NB4 (cell line): ENCODE measurements around the gene DOK3.

Source experiments
- POLR2A ChIP-seq: IDR thresholded peaks from 2 replicates; pipeline ENCODE4 v1.6.1; 2011; ENCODE audit warnings: mild to moderate bottlenecking; ENCODE audit not compliant: insufficient read length; ENCODE audit errors: extremely low read depth
- TF ChIP-seq, protein P1 (sequence below): IDR thresholded peaks from one replicate; pipeline ENCODE4 v1.5.1; 2012; ENCODE audit warnings: low read depth, low read length

DNA sequence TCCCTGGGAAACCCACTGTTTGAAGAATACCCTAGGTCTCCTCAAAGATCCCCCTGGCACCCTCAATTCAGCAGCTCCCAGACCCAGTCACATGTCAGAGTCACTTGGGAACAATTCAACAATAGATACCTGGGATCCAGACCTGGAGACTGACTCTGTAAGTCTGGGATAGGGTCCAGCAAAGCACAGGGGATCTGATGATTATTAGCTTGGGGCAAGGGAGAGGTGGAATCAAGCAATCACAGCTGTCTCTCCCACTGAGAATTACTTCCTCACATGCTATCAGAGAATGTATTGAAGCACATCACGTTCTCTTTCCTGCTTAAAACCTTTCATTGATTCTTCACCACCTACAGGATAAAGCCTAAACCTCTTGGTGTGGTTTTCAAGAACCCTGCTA is 38.9 kb upstream of the DOK3 start:
- TF ChIP-seq, protein P1, sequence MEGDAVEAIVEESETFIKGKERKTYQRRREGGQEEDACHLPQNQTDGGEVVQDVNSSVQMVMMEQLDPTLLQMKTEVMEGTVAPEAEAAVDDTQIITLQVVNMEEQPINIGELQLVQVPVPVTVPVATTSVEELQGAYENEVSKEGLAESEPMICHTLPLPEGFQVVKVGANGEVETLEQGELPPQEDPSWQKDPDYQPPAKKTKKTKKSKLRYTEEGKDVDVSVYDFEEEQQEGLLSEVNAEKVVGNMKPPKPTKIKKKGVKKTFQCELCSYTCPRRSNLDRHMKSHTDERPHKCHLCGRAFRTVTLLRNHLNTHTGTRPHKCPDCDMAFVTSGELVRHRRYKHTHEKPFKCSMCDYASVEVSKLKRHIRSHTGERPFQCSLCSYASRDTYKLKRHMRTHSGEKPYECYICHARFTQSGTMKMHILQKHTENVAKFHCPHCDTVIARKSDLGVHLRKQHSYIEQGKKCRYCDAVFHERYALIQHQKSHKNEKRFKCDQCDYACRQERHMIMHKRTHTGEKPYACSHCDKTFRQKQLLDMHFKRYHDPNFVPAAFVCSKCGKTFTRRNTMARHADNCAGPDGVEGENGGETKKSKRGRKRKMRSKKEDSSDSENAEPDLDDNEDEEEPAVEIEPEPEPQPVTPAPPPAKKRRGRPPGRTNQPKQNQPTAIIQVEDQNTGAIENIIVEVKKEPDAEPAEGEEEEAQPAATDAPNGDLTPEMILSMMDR = no peak
- no peak for TF ChIP-seq POLR2A
